Parathyroid adenoma (tissue), 2 donors: ENCODE results near the gene PHLDB1.
"Not testable (repeated sequence)": the region's sequence is repeated elsewhere in the genome, so short reads cannot be mapped to it uniquely, and the experiment has no call there.

Experiments
- H2AFZ ChIP-seq: fragments of 300-600 bp; sonication (generic); one replicate; pipeline ENCODE4 v1.7.0; 2017; ENCODE audit warnings: antibody characterized with exemption, mild to moderate bottlenecking
- H3K27ac ChIP-seq: fragments of 300-600 bp; sonication (generic); one replicate; pipeline ENCODE4 v1.7.0; 2017
- H3K27me3 ChIP-seq: fragments of 300-600 bp; sonication (generic); one replicate; pipeline ENCODE4 v1.7.0; 2017; ENCODE audit warnings: low read length; ENCODE audit not compliant: control insufficient read depth, insufficient read depth
- H3K36me3 ChIP-seq: fragments of 300-600 bp; sonication (generic); one replicate; pipeline ENCODE4 v1.7.0; 2017; ENCODE audit warnings: low read length; ENCODE audit not compliant: control insufficient read depth, insufficient read depth
- H3K4me1 ChIP-seq: fragments of 300-600 bp; sonication (generic); one replicate; pipeline ENCODE4 v1.7.0; 2017; ENCODE audit warnings: control low read depth
- H3K4me2 ChIP-seq: fragments of 300-600 bp; sonication (generic); one replicate; pipeline ENCODE4 v1.7.0; 2017; ENCODE audit warnings: low read length
- H3K4me3 ChIP-seq: fragments of 300-600 bp; sonication (generic); one replicate; pipeline ENCODE4 v1.7.0; 2017; ENCODE audit warnings: low read depth, low read length
- H3K79me2 ChIP-seq: fragments of 300-600 bp; sonication (generic); one replicate; pipeline ENCODE4 v1.7.0; 2017; ENCODE audit warnings: control low read depth
- H3K9ac ChIP-seq: fragments of 300-600 bp; sonication (generic); one replicate; pipeline ENCODE4 v1.7.0; 2017; ENCODE audit warnings: mild to moderate bottlenecking
- H3K9me3 ChIP-seq: fragments of 300-600 bp; sonication (generic); one replicate; pipeline ENCODE4 v1.7.0; 2017; ENCODE audit warnings: low read length; ENCODE audit not compliant: control insufficient read depth
- CTCF ChIP-seq: fragments of 300-600 bp; sonication (generic); IDR thresholded peaks from one replicate; pipeline ENCODE4 v1.7.0; 2017; ENCODE audit warnings: antibody characterized with exemption, mild to moderate bottlenecking
- donor health status: primary hyperparathyroidism.

Gene PHLDB1

GRCh38 chr11:118596224-118597146 lies 10.9 kb upstream of the PHLDB1 start:
- H3K4me2 ChIP-seq, result no peak overlapping the region
- no peak overlapping the region for H3K9ac ChIP-seq
- no peaks in the 10 kb centered on the region for H3K4me1 ChIP-seq
- H3K36me3 ChIP-seq, result no peaks in the 10 kb centered on the region
- H3K9me3 ChIP-seq, result no peaks in the 10 kb centered on the region
- H3K27ac ChIP-seq, result no peak overlapping the region
- no peak overlapping the region for H3K4me3 ChIP-seq
- no peak overlapping the region for H2AFZ ChIP-seq
- H3K79me2 ChIP-seq, result no peaks in the 10 kb centered on the region
- no peaks in the 10 kb centered on the region for H3K27me3 ChIP-seq
- TF ChIP-seq CTCF, result no peak

GRCh38 chr11:118597556-118597955 lies 9.9 kb upstream of the PHLDB1 start:
- no peak overlapping the region for H3K27ac ChIP-seq
- H3K4me1 ChIP-seq, result no peaks in the 10 kb centered on the region
- H3K79me2 ChIP-seq, result no peaks in the 10 kb centered on the region
- H3K36me3 ChIP-seq, result no peaks in the 10 kb centered on the region
- H3K4me3 ChIP-seq, result no peak overlapping the region
- no peaks in the 10 kb centered on the region for H3K27me3 ChIP-seq
- no peaks in the 10 kb centered on the region for H3K9me3 ChIP-seq
- H2AFZ ChIP-seq, result no peak overlapping the region
- H3K9ac ChIP-seq, result no peak overlapping the region
- H3K4me2 ChIP-seq, result no peak overlapping the region
- TF ChIP-seq CTCF, result no peak

- H3K4me3 ChIP-seq, result no peak overlapping the region
- no peaks in the 10 kb centered on the region for H3K36me3 ChIP-seq
These were observed 5.1 kb upstream of the PHLDB1 start for GRCh38 chr11:118602331-118602730.

GRCh38 chr11:118603709-118604108 lies 3.7 kb upstream of the PHLDB1 start:
- H3K27ac ChIP-seq, H3K36me3 ChIP-seq, H3K4me1 ChIP-seq, H3K9me3 ChIP-seq, H3K4me2 ChIP-seq, H2AFZ ChIP-seq, H3K79me2 ChIP-seq, H3K27me3 ChIP-seq, H3K4me3 ChIP-seq, H3K9ac ChIP-seq: not testable (repeated sequence)

More at GRCh38 chr11:118602331-118602730, 5.1 kb upstream of the PHLDB1 start:
- no peak for TF ChIP-seq CTCF
- no peak overlapping the region for H3K9ac ChIP-seq
- H2AFZ ChIP-seq, result no peak overlapping the region
- no peak overlapping the region for H3K27ac ChIP-seq
- no peaks in the 10 kb centered on the region for H3K9me3 ChIP-seq
- H3K4me2 ChIP-seq, result no peak overlapping the region
- no peaks in the 10 kb centered on the region for H3K27me3 ChIP-seq
- no peaks in the 10 kb centered on the region for H3K4me1 ChIP-seq
- H3K79me2 ChIP-seq, result no peaks in the 10 kb centered on the region

- Histone ChIP-seq H3K9ac (no peak overlapping the region), H3K4me3 (no peak overlapping the region)
These were observed 2.8 kb upstream of the PHLDB1 start for GRCh38 chr11:118604566-118604965.

More at GRCh38 chr11:118604566-118604965, 2.8 kb upstream of the PHLDB1 start:
- H3K27ac ChIP-seq, result no peak overlapping the region
- no peaks in the 10 kb centered on the region for H3K9me3 ChIP-seq
- no peak for TF ChIP-seq CTCF
- H3K27me3 ChIP-seq, result no peaks in the 10 kb centered on the region
- no peaks in the 10 kb centered on the region for H3K36me3 ChIP-seq
- no peaks in the 10 kb centered on the region for H3K79me2 ChIP-seq
- H3K4me1 ChIP-seq, result no peaks in the 10 kb centered on the region
- H2AFZ ChIP-seq, result no peak overlapping the region
- no peak overlapping the region for H3K4me2 ChIP-seq
